Mucosa of descending colon (tissue), 3 donors: ENCODE data around the gene CRACR2A. TPM values are rescaled to one million over a fixed set of nuclear protein-coding genes. Genes with fewer than 3 reads are reported as not detected.

Experiments
- ATAC-seq: fragments of 200-7000 bp; cut with Tn5 transposase; one replicate; pipeline ENCODE4 v1.9.1; 2020; ENCODE audit warnings: mild to moderate bottlenecking, moderate library complexity
- DNase-seq, 3 donors: peaks; one replicate each; pipeline ENCODE4 v3.0.0-alpha.2; 2020
- H3K36me3 ChIP-seq: fragments of 200-600 bp; one replicate; pipeline ENCODE4 v1.8.0; 2021; ENCODE audit warnings: low read depth, mild to moderate bottlenecking
- H3K4me1 ChIP-seq: fragments of 200-600 bp; one replicate; pipeline ENCODE4 v1.8.0; 2021; ENCODE audit warnings: low read depth, mild to moderate bottlenecking
- H3K4me3 ChIP-seq: fragments of 200-600 bp; one replicate; pipeline ENCODE4 v1.8.0; 2021; ENCODE audit warnings: mild to moderate bottlenecking
- H3K9me3 ChIP-seq: fragments of 200-600 bp; one replicate; pipeline ENCODE4 v1.8.0; 2021; ENCODE audit warnings: mild to moderate bottlenecking
- CTCF ChIP-seq: fragments of 200-600 bp; IDR thresholded peaks from one replicate; pipeline ENCODE4 v1.8.0; 2022; ENCODE audit warnings: antibody characterized with exemption, mild to moderate bottlenecking
- intact Hi-C, 2 donors: fragments of 100-400 bp; cut with DNase I in 1 of 2; cut with micrococcal nuclease in 1 of 2; formaldehyde crosslinking; loops; one replicate each; pipeline versions ENCODE4 v1.11.0 to v1.11.1; 2022; cut with DNase I, micrococcal nuclease
- total RNA-seq, 3 donors: library from RNA; stranded (reverse); fragmentation: NEBNext Ultra II Directional in 2 of 3; extraction: Animal tissue kit (Norgen Biotek cat#: 25700) in 2 of 3; gene quantifications; one replicate each; pipeline versions ENCODE4 v1.2.1 to v1.2.4, GENCODE V29; 2021 to 2023
- donor health status: DM: no; HTN: no; CAD: no; lungs with moderate emphysema.
- donor health status: DM: no; HTN: no; CAD: no.
- donor health status: DM: no; HTN: yes; CAD: no.

CRACR2A gene
- total RNA-seq, 3 donors from 2014 or later = 26.9 to 72.5 (median 69.7) TPM

- Histone ChIP-seq H3K36me3 (no peaks in the 10 kb centered on the region), H3K4me3 (no peak overlapping the region), H3K9me3 (no peaks in the 10 kb centered on the region), H3K4me1 (no peaks in the 10 kb centered on the region)
- no peak for TF ChIP-seq CTCF
- ATAC-seq (peak; percentile 43), DNase-seq (no peak)
- intact Hi-C loops = no loop called here
Measured at GRCh38 chr12:3704512-3705353, 48.2 kb downstream of the CRACR2A start.

- Histone ChIP-seq H3K9me3 (no peaks in the 10 kb centered on the region), H3K36me3 (no peaks in the 10 kb centered on the region), H3K4me3 (no peak overlapping the region), H3K4me1 (no peaks in the 10 kb centered on the region)
- no peak for DNase-seq
- ATAC-seq = no peak
- intact Hi-C loops = no loop called here
- TF ChIP-seq CTCF = no peak
Measured at GRCh38 chr12:3700861-3701260, 52.0 kb downstream of the CRACR2A start.

- Histone ChIP-seq H3K9me3 (no peaks in the 10 kb centered on the region), H3K36me3 (no peaks in the 10 kb centered on the region), H3K4me1 (no peaks in the 10 kb centered on the region), H3K4me3 (no peak overlapping the region)
- intact Hi-C loops = no loop called here
- ATAC-seq (peak; percentile 10), DNase-seq (no peak)
- TF ChIP-seq CTCF = no peak
Measured at GRCh38 chr12:3698218-3698974, 54.5 kb downstream of the CRACR2A start.

- intact Hi-C loops = no loop called here
- Histone ChIP-seq H3K36me3 (no peaks in the 10 kb centered on the region), H3K9me3 (no peaks in the 10 kb centered on the region), H3K4me3 (no peak overlapping the region), H3K4me1 (no peaks in the 10 kb centered on the region)
- ATAC-seq = no peak
- no peak for TF ChIP-seq CTCF
- DNase-seq = no peak
Measured at GRCh38 chr12:3697311-3697870, 55.5 kb downstream of the CRACR2A start.

- Histone ChIP-seq H3K4me1 (no peaks in the 10 kb centered on the region), H3K36me3 (no peaks in the 10 kb centered on the region), H3K4me3 (no peak overlapping the region), H3K9me3 (no peaks in the 10 kb centered on the region)
- intact Hi-C loops = no loop called here
- ATAC-seq = no peak
- DNase-seq = no peak
- no peak for TF ChIP-seq CTCF
Measured at GRCh38 chr12:3694673-3695072, 58.2 kb downstream of the CRACR2A start.
